GM19025 (cell line): ENCODE data around the gene RSPH9.
A peak's percentile ranks its signal among the peaks of the same experiment; 100 is the strongest.
"Not testable (repeated sequence)": the region's sequence is repeated elsewhere in the genome, so short reads cannot be mapped to it uniquely, and the experiment has no call there.

Experiments
- ATAC-seq: cut with Tn5 transposase; IDR thresholded peaks from one replicate; pipeline ENCODE4 v1.9.1; 2021; ENCODE audit warnings: mild to moderate bottlenecking, low read depth, moderate library complexity; ENCODE audit not compliant: unreplicated experiment

RSPH9 gene

DNA sequence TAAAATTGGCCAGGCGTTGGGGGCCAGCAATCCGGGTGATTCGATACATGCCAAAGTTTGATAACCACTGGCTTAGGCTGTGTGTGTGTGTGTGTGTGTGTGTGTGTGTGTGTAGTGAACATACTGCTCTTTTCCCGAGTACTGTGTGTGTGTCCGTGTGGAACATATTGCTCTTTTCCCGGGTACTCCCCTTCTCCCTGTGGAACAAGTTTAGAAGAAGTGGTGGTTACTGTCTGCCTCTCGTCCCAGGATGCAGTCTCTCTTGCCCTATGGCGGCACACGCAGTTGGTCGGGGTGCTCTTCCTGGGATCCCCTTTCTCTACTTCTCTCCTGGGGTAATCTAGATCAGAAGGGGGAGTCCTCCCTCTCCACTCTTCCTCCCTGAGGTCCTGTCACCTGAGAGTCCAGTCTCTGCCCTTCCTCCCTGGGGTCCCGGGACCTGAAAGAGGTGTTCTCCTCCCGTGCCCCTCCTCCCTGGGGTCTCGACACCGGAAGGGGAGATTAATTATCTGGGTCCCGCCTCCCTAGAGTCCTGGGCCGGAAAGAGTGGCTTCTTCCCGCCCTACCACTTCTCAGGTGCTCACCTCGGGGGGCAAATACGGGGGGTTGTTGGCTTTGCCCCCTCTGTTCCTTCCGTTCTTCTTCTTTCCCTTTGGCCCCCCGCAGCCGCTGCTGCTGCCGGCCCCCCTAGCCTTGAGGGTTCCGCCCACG is 16.3 kb upstream of the RSPH9 start:
- ATAC-seq: peak; percentile 5

DNA sequence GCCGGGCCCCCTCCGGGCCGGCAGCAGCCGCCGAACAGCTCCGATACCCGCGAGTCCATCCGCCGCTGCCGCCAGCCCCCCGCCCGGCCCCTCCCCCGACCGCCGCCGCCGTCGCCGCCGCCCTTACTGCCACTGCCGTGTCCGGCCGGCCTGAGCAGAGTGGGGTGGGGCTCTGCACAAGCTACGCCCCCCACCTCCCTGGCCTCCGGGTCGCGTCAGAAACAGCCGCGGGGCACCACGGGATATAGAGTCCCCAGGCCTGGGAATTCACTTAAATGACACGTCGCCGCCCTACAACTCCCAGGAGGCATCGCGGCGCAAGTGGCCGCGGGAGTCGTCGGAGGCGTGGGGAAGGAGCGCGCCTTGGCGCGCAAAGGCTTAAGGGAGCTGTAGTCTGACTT is 15.7 kb upstream of the RSPH9 start, which contains the start of gene GTPBP2:
TSS of gene GTPBP2 (minus strand) at position 161 of the 401 bp plus-strand sequence. CDS start at position 59, 102 bp downstream.
- ATAC-seq: peak; percentile 83

- peak; percentile 51 for ATAC-seq
Measured at GRCh38 chr6:43629505-43630300, 15.1 kb upstream of the RSPH9 start.

GRCh38 chr6:43630980-43631619 is 13.7 kb upstream of the RSPH9 start:
- ATAC-seq: no peak

DNA sequence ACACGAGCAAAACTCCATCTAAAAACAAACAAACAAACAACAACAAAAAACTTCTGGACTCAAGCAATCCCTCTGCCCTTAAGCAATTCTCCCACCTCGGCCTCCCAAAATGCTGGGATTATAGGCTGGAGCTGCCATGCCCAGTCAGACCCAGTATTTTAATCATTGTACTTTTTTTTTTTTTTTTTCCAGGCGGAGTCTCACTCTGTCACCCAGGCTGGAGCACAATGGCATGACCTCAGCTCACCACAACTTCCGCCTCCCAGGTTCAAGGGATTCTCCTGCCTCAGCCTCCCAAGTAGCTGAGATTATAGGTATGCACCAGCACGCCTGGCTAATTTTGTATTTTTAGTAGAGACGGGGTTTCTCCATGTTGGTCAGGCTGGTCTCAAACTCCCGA is 11.8 kb upstream of the RSPH9 start:
- ATAC-seq: not testable (repeated sequence)

DNA sequence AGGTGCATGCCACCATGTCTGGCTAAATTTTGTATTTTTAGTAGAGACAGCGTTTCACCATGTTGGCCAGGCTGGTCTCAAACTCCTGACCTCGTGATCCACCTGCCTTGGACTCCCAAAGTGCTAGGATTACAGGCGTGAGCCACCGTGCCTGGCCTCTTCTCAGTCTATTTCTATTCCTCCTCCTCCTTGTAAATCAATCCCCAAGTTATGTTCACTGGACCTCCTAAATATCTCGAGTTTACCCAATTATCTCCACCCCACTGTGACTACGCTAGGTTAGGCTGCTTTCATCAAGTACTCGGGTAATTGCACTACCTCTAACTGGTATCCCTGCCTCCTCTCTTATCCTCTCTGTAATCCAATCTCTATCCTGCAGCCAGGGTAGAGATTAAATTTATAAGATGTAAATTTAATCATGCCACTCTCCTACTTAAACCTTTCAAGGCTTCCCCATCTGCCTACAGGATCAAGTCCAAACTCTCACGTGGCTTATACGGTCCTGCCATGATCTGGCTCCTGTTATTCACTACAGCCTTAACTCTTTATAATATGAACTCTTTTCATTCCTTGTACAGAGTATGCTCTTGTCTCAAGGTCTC is 10.0 kb upstream of the RSPH9 start:
- ATAC-seq: no peak

DNA sequence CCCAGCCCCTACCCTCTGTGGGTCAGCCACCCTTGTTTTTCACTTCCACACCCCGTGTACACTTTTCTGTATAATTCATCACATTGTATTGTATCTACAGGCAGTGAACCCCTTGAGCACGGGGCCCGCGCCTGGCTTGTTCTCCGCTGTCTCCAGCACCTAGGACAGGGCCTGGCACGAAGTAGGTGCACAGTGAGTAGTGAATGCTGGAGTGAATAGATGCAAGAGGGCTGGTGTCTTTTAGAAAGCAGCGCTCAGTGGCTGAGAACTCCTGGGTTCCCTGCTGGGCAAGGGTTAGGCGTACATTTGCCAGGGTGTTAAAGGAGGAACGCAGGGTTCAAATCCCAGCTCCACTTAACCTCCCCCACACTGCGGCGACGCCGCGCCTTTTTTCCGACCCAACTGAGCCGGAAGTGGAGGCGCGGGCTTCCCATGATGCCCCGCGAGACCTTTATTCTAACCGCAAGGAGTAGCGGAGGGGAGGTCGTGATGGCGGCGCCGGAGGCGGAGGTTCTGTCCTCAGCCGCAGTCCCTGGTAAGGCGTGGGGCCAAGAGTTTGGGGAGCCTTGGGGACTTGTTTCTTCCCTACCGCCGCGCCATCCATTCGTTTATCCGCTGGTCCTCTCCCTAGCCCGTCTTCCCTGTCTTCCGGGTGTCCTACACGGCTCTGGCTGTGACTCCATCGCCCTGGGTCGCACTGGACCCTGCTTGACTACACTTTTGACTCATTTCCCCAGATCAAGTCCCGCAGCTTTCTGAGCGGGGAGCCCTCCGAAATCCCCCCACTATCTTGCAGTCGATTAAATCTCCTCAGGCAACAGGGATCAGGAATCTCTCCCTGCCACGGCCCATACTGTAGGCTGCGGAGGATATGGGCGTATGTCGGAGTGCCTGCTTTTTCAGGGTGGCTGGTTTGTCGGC is 9.2 kb upstream of the RSPH9 start, which contains the start of gene MAD2L1BP:
TSS of gene MAD2L1BP (plus strand) at position 454 of the 921 bp plus-strand sequence. CDS start at position 490, 36 bp downstream.
- ATAC-seq: peak; percentile 78

- ATAC-seq: peak; percentile 12
Measured at GRCh38 chr6:43636308-43636659, 8.6 kb upstream of the RSPH9 start.

DNA sequence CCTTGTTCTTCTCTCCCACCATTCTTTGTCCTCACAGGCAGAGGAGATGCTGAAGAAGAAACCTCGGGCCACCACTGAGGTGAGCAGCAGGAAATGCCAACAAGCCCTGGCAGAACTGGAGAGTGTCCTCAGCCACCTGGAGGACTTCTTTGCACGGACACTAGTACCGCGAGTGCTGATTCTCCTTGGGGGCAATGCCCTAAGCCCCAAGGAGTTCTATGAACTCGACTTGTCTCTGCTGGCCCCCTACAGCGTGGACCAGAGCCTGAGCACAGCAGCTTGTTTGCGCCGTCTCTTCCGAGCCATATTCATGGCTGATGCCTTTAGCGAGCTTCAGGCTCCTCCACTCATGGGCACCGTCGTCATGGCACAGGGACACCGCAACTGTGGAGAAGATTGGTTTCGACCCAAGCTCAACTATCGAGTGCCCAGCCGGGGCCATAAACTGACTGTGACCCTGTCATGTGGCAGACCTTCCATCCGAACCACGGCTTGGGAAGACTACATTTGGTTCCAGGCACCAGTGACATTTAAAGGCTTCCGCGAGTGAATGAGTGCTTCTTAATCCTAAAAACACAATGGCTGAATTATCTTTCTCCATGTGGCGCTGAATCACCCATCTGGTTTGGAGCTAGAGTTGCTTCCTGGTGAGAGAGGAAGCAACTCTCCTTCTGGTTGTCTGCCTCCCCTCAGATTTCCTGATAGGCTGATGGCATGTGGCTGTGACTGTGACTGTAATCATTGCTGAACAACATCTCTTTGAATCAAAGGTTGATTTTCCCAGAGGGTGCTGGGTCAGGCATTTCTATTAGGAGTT is 4.6 kb upstream of the RSPH9 start:
- ATAC-seq: no peak

DNA sequence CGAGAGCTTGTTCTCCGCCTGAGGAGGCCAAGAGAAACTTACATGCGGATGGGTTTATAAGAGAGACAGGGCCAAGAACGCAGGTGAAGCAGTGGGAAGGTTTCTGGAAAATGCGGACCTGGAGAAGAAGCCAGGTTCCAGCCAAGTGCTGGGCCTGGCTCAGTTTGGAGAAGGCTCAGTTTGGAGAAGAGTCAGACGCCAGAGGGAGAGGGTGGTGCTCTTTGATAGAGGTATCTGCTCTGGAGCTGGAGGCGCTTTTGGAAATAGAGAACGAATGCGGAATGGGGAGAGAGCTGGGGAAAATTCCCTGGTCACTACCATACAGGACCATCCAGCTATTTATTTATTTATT is 753 bp downstream of the RSPH9 start:
- ATAC-seq: no peak

DNA sequence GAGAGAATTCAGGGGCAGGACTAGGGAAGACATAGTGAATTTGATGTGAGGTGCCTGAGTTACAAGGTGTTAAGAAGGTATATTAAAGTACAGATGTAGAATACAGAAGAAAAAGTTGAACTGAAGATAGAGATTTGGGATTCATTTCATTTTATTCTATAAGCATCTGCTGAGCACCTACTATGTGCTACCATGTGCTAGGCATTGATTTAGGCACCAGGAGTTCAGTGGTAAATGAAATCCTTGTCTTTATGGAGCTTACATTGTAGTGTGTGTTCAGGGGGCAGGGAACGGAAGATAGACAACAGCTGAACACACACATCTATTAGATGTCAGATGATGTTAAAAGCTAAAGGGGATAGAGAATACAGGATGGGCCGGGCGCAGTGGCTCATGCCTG is 2.8 kb downstream of the RSPH9 start:
- no peak for ATAC-seq

DNA sequence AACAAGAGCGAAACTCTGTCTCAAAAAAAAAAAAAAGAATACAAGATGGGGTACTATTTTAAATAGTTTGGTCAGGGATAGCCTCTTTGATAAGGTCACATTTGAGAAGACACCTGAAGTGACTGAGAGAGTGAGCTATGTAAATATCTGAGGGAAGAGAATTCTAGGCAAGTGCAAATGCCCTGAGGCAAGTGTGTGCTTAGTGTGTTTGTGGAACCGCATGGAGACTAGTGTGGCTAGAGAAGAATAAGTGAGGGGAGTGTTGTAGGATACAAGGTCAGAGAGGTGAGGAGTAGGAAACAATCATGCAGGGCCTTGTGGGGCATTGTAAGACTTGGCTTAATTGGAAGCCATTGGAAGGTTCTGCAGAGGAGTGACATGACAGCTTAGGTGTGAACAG is 3.4 kb downstream of the RSPH9 start:
- ATAC-seq: no peak

DNA sequence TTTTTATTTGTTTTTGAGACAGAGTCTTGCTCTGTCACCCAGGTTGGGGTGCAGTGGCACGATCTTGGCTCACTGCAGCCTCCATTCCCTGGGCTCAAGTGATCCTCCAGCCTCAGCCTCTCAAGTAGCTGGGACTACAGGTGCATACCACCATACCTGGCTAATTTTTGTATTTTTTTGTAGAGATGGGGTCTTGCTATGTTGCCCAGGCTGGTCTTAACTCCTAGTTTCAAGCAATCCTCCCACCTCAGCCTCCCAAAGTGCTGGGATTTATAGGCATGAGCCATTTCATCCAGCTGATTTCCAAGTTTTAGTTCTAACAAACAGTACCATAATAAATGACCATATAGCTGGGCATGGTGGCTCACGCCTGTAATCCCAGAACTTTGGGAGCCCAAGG is 8.0 kb downstream of the RSPH9 start:
- not testable (repeated sequence) for ATAC-seq

GRCh38 chr6:43657221-43657802 is 12.5 kb downstream of the RSPH9 start:
- ATAC-seq: no peak

GRCh38 chr6:43658161-43658560 is 13.3 kb downstream of the RSPH9 start:
- no peak for ATAC-seq

DNA sequence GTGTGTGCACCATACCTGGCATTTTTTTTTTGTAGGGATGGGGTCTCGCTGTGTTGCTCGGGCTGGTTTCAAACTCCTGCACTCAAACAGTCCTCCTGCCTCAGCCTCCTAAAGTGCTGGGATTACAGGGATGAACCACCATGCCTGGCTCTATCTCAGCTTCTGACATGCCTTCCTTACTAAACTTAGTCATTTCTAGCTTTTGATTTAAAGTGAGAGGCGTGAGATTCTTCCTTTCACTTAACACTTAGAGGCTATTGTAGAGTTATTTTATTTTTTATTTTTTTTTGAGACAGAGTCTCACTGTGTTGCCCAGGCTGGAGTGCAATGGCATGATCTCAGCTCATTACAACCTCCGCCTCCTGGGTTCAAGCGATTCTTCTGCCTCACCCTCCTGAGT is 18.1 kb downstream of the RSPH9 start:
- ATAC-seq: not testable (repeated sequence)

DNA sequence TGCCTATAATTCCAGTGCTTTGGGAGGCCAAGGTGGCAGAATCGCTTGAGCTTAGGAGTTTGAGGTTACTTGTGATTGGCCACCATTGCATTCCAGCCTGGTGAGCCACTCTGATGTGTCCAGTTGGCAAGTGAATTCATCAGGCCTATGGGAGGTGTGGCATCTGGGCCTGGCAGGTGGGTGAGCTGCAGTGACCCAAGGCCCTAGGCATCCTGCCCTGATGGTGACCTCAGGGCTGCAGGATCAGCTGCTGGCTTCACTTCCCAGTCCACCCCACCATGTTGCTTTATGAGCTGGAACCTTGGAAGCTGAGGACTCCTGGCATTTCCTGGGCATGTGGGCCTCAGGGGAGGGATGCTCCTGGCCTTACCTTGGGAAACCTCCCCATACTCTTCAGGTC is 20.5 kb downstream of the RSPH9 start:
- ATAC-seq: no peak

DNA sequence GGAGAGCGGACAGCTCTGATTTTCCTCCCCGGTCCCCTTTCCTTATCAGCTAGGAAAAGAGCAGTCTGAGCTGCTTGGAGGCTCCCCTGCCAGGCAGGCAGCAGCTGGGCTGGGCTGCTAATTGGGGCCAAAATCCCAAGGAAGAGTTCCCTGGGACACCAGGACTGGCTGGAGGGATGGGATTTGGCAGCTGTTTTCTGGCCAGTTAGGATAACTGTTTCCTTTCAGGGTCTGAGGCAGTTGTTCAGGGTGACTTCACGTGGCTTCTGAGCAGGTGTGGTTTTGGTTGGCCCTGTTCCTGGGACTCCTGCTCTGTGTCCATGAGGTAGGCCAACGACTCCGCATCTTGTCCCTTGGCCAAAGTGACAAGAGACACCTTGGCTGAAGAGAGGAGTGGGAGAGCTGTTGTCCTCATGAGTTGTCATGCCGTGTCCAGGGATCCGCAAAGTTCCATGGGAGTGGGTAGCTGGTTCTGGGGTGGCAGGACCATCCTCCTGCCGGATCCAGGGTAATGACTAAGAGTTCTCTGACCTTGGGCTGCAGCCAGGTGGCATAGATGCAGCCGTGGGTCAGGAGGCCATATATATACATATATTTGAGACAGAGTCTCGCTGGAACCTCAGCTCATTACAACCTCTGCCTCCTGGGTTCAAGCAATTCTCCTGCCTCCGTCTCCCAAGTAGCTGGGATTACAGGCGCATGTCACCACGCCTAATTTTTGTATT is 21.5 kb downstream of the RSPH9 start:
- ATAC-seq: no peak
